Neural cell (in vitro differentiated cells): ENCODE measurements around the gene IFITM10. TPM values are rescaled to one million over a fixed set of nuclear protein-coding genes. Genes with fewer than 3 reads are reported as not detected.

Experiments used
- H2AFZ ChIP-seq: fragments of 200-600, 300-800 bp; sonication (generic), shearing (Covaris generic); 2 replicates; pipeline ENCODE4 v1.6.0; 2014; ENCODE audit warnings: low read depth, mild to moderate bottlenecking, antibody characterized with exemption, low read length, moderate library complexity
- H3F3A ChIP-seq: fragments of 200-600 bp; shearing (Covaris generic); 2 replicates; pipeline ENCODE4 v1.6.1; 2016; ENCODE audit warnings: mild to moderate bottlenecking, moderate library complexity, mixed read lengths, antibody characterized with exemption, low read length; ENCODE audit not compliant: insufficient read depth, poor library complexity, severe bottlenecking
- H3K27ac ChIP-seq: fragments of 200-600, 300-800 bp; sonication (generic), shearing (Covaris generic); 2 replicates; pipeline ENCODE4 v1.5.1; 2014; ENCODE audit warnings: mild to moderate bottlenecking, low read length, moderate library complexity
- H3K27me3 ChIP-seq: fragments of 300-800, 200-600 bp; sonication (generic), shearing (Covaris generic); 2 replicates; pipeline ENCODE4 v1.6.0; 2014; ENCODE audit warnings: mild to moderate bottlenecking, low read depth, low read length, moderate library complexity; ENCODE audit not compliant: insufficient read depth
- H3K36me3 ChIP-seq: fragments of 300-800, 200-600 bp; sonication (generic), shearing (Covaris generic); 2 replicates; pipeline ENCODE4 v1.5.1; 2014; ENCODE audit warnings: mild to moderate bottlenecking, antibody characterized with exemption, low read length, moderate library complexity; ENCODE audit not compliant: insufficient read depth
- H3K4me2 ChIP-seq: fragments of 300-800, 200-600 bp; sonication (generic), shearing (Covaris generic); 2 replicates; pipeline ENCODE4 v1.6.0; 2014; ENCODE audit warnings: mild to moderate bottlenecking, low read length
- H3K4me3 ChIP-seq: fragments of 300-800, 200-600 bp; sonication (generic), shearing (Covaris generic); 2 replicates; pipeline ENCODE4 v1.5.1; 2014; ENCODE audit warnings: mild to moderate bottlenecking, low read length, moderate library complexity
- H3K79me2 ChIP-seq: fragments of 200-600 bp; shearing (Covaris generic); replicated peaks from 2 replicates; pipeline ENCODE4 v1.6.0; 2014; ENCODE audit warnings: mild to moderate bottlenecking, low read length, moderate library complexity; ENCODE audit not compliant: insufficient read depth
- H3K9ac ChIP-seq: fragments of 300-800, 200-600 bp; sonication (generic), shearing (Covaris generic); 2 replicates; pipeline ENCODE4 v1.6.1; 2016; ENCODE audit warnings: mild to moderate bottlenecking, low read length, mixed read lengths
- H3K9me2 ChIP-seq: fragments of 200-600 bp; shearing (Covaris generic); 2 replicates; pipeline ENCODE4 v1.6.1; 2016; ENCODE audit warnings: mild to moderate bottlenecking, low read length, mixed read lengths; ENCODE audit not compliant: insufficient read depth
- H3K9me3 ChIP-seq: fragments of 200-600, 300-800 bp; sonication (generic), shearing (Covaris generic); 2 replicates; pipeline ENCODE4 v1.6.1; 2016; ENCODE audit warnings: mild to moderate bottlenecking, mixed run types, low read length, moderate library complexity, mixed read lengths
- H4K20me1 ChIP-seq: fragments of 200-600 bp; shearing (Covaris generic); 2 replicates; pipeline ENCODE4 v1.6.1; 2016; ENCODE audit warnings: mild to moderate bottlenecking, mixed run types; ENCODE audit not compliant: insufficient read depth
- CTCF ChIP-seq: fragments of 450-650 bp; IDR thresholded peaks from 2 replicates; pipeline ENCODE4 v1.5.1; 2014; ENCODE audit warnings: antibody characterized with exemption, mild to moderate bottlenecking, moderate library complexity; ENCODE audit not compliant: poor library complexity, severe bottlenecking
- EP300 ChIP-seq: fragments of 450-650 bp; conservative IDR thresholded peaks from 2 replicates; pipeline ENCODE4 v1.6.1; 2014; ENCODE audit warnings: antibody characterized with exemption, mild to moderate bottlenecking, moderate library complexity; ENCODE audit not compliant: poor library complexity, severe bottlenecking
- EZH2 ChIP-seq: fragments of 200-600, 300-800 bp; shearing (Covaris generic), sonication (generic); IDR thresholded peaks from 2 replicates; pipeline ENCODE4 v1.6.1; 2014; ENCODE audit warnings: antibody characterized with exemption, low read length, borderline replicate concordance, mild to moderate bottlenecking; ENCODE audit not compliant: insufficient read depth, poor library complexity, severe bottlenecking
- MXI1 ChIP-seq: fragments of 450-650 bp; conservative IDR thresholded peaks from 2 replicates; pipeline ENCODE4 v1.6.1; 2014; ENCODE audit warnings: antibody characterized with exemption, mild to moderate bottlenecking; ENCODE audit not compliant: poor library complexity, severe bottlenecking
- POLR2AphosphoS5 ChIP-seq: IDR thresholded peaks from 2 replicates; pipeline ENCODE4 v1.6.1; 2012
- RAD21 ChIP-seq: fragments of 450-650 bp; conservative IDR thresholded peaks from 2 replicates; pipeline ENCODE4 v1.6.1; 2014; ENCODE audit warnings: antibody characterized with exemption, mild to moderate bottlenecking, moderate library complexity
- REST ChIP-seq: IDR thresholded peaks from 2 replicates; pipeline ENCODE4 v1.6.1; 2012; ENCODE audit warnings: borderline replicate concordance
- SMC3 ChIP-seq: fragments of 450-650 bp; conservative IDR thresholded peaks from 2 replicates; pipeline ENCODE4 v1.6.1; 2014; ENCODE audit warnings: antibody characterized with exemption, mild to moderate bottlenecking, moderate library complexity; ENCODE audit not compliant: poor library complexity
- TAF1 ChIP-seq: IDR thresholded peaks from 2 replicates; pipeline ENCODE4 v1.6.1; 2012; ENCODE audit warnings: low read depth
- polyA plus RNA-seq: library from polyadenylated mRNA; depleted of rRNA; stranded (reverse); fragments of >200 nt; gene quantifications from 2 replicates; pipeline ENCODE4 v1.2.3, GENCODE V29; 2014

IFITM10 gene
- polyA plus RNA-seq, 1 donor from 2014 or later: 1.1 TPM

- Histone ChIP-seq H4K20me1 (no peaks in the 10 kb centered on the region), H3K27me3 (no peaks in the 10 kb centered on the region), H3K9ac (no peak overlapping the region), H3F3A (no peaks in the 10 kb centered on the region), H3K4me2 (no peak overlapping the region), H3K27ac (no peak overlapping the region), H3K4me3 (no peak overlapping the region), H3K9me3 (no peaks in the 10 kb centered on the region), H2AFZ (no peak overlapping the region), H3K79me2 (no peaks in the 10 kb centered on the region), H3K36me3 (no peaks in the 10 kb centered on the region), H3K9me2 (no peaks in the 10 kb centered on the region)
- no peak for TF ChIP-seq SMC3
Measured at GRCh38 chr11:1780700-1781592, 30.6 kb upstream of the IFITM10 start.

- H3K27me3 ChIP-seq: no peaks in the 10 kb centered on the region
Measured at GRCh38 chr11:1779806-1780699, 29.7 kb upstream of the IFITM10 start.

More at GRCh38 chr11:1779806-1780699, 29.7 kb upstream of the IFITM10 start:
- Histone ChIP-seq H3K9ac (no peak overlapping the region), H2AFZ (no peak overlapping the region), H3K4me3 (no peak overlapping the region), H3K79me2 (no peaks in the 10 kb centered on the region), H3K36me3 (no peaks in the 10 kb centered on the region), H3F3A (no peaks in the 10 kb centered on the region), H3K4me2 (no peak overlapping the region), H3K9me2 (no peaks in the 10 kb centered on the region), H3K9me3 (no peaks in the 10 kb centered on the region), H4K20me1 (no peaks in the 10 kb centered on the region), H3K27ac (no peak overlapping the region)
- TF ChIP-seq TAF1 (no peak), RAD21 (no peak), EP300 (no peak), CTCF (no peak), MXI1 (no peak), REST (no peak), EZH2 (no peak), SMC3 (no peak), POLR2AphosphoS5 (no peak)
